ENCODE measurements around the gene HELT.

GRCh38 chr4:185020863-185021761 is 2.8 kb downstream of the HELT start:
- no peak for TF ChIP-seq CTCF (IDR thresholded peaks at IDR 0.05; ENCODE audit: extremely low read depth in 1 of 2, insufficient read depth in 1 of 2, low read depth in 1 of 2, low read length in 2 of 2)
- no peak for TF ChIP-seq JUN (IDR thresholded peaks at IDR 0.05; ENCODE audit: borderline replicate concordance, insufficient read depth, insufficient read length, low read depth)
- no peak for TF ChIP-seq GATA2 (IDR thresholded peaks at IDR 0.05; ENCODE audit: insufficient read depth, insufficient read length, low read depth, low read length)
- TF ChIP-seq POLR2AphosphoS5 (IDR thresholded peaks at IDR 0.05; ENCODE audit: insufficient read depth, low read depth, low read length): no peak
- no peak for TF ChIP-seq POLR2A (IDR thresholded peaks at IDR 0.05; ENCODE audit: low read depth, low read length)

All from endothelial cell of umbilical vein (primary cell).